Measurements from ENCODE around the gene ADAM8.

Gene ADAM8

GRCh38 chr10:133281084-133281483, 4.4 kb upstream of the ADAM8 start:
- DNase-seq: no peak

DNA sequence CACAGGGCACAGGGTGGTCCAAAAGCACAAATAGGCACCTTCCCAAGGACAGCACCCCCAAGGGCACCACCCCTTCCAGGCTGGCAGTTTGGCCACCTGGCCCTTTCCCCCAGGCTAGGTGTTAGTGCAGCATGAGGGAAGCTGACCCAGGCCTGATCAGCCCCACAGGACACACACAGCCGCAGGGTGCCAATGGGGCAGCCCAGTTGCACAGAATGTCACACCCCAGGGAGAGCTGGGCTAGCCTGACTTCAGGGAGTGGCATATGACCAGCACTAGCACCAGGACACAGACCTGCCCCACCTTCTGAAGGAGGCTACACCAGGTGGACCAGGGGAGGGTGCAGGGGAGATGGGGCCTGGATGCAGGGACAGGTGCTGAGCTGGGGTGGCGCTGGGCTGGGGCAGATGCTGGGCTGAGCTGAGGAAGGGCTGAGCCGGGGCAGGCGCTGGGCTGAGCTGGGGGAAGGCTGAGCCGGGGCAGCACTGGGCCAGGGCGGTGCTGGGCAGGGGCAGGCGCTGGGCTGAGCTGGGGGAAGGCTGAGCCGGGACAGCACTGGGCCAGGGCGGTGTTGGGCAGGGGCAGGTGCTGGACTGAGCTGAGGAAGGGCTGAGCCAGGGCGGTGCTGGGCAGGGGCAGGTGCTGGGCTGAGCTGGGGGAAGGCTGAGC, 3.9 kb upstream of the ADAM8 start:
- no peak for DNase-seq

- DNase-seq: no peak
These were observed 2.9 kb upstream of the ADAM8 start for GRCh38 chr10:133279326-133280226.

DNA sequence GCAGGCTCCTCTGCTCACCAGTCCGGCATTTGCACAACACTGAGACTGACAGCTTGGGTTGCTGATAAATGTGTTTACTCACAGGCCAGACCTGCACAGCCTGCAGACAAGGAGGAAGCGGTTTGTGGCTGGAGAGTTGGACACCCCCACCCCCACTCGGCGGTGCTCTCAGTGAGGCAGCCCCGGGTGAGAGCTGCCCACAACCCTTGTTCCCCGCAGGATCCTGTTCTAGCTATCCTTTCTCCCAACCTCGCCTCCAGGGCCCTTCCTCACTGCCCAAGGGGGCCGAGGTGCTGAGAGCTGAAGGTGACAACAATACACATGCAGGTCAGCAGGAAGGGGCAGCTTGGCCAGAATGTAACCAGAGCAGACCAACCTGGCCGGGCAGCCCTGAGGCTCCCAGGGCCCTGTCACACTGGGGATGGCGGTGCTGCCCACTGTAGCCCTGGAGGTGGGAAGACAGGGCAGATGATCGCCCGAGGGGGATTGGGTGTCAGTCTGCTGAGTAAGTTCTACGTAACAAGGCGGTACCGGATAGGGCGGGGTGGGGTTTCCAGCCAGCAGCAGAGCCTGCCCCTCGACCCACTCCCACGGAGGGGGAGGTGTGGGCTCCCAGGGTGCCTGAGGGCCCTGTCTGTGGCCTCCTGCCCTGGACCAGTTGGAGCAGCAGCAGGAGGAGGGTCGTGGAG, 2.1 kb upstream of the ADAM8 start:
- DNase-seq: no peak

- DNase-seq: no peak
These were observed 1.4 kb upstream of the ADAM8 start for GRCh38 chr10:133277993-133278576.

GRCh38 chr10:133277277-133277992, 767 bp upstream of the ADAM8 start:
- DNase-seq: no peak

DNA sequence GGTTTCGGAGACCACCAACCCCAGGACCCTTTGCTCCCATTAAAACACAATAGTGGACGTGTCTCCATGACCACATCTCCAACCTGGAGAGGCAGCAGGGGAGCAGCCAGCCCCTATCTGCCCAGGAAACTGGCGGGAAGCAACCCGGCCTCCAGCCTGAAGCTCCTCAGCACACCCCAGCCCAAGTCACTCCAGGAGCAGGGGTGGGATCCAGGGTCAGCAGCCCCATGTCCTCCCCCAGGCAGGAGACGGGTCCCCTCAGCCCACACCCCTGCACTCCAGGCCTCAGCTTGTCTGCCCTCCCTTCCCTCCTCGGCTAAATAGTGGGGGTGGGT, 601 bp downstream of the ADAM8 start:
- no peak for DNase-seq

- no peak for DNase-seq
These were observed 980 bp downstream of the ADAM8 start for GRCh38 chr10:133275684-133276092.

- DNase-seq: no peak
These were observed 1.7 kb downstream of the ADAM8 start for GRCh38 chr10:133274751-133275683.

GRCh38 chr10:133273534-133274143, 3.0 kb downstream of the ADAM8 start:
- DNase-seq: no peak

DNA sequence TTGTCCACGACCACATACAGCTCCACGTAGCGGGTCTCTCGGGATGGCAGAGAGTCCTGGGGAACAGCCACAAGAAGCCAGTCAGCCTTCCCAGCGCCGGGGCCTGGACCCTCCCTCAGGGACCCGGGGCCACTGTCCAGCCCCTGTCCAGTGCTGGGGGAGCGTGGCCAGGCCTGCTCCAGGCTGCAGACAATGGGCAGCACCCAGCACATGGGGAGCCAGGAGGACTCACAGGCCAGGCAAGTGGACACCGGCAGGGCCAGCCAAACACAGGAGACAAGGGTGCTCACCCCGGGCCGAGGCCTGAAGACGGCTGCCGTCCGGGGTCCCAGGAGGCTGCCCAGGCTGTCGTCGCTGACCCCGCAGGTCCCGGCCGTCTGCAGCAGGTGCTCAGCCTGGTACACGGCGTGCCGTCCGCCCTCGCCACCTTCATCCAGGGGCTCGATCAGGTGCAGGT, 3.7 kb downstream of the ADAM8 start:
- no peak for DNase-seq

DNA sequence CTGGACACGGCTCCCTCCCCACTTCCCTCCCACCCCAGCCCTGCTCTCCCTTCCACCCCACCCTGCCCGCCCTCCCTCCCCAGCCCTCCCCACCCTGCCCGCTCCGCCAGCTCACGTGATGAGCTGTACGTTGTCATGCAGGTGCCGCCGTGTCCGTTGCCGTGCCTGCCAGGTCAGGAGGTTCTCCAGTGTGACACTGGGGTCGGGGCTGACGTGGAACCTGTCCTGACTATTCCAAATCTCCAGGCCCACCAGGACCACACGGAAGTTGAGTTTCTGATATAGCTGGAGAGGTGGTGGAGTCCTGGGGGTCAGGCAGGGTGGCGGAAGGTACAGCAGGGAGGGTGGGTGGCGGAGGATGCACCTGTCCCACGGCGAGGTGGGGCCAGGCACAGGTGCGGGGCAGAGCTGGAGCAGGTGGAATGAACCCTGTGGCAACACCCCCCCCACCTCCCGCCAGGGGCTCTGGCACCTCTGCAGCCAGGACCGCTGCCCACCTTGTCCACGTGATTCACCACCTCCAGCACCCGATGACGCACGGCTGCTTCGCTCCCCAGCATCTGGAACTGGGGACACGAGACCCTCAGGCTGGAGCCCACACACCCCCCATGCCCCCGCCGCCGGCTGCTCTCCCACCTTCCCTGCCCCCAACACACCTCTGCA, 4.2 kb downstream of the ADAM8 start:
- DNase-seq: no peak

GRCh38 chr10:133271521-133272300, 5.0 kb downstream of the ADAM8 start:
- no peak for DNase-seq

DNA sequence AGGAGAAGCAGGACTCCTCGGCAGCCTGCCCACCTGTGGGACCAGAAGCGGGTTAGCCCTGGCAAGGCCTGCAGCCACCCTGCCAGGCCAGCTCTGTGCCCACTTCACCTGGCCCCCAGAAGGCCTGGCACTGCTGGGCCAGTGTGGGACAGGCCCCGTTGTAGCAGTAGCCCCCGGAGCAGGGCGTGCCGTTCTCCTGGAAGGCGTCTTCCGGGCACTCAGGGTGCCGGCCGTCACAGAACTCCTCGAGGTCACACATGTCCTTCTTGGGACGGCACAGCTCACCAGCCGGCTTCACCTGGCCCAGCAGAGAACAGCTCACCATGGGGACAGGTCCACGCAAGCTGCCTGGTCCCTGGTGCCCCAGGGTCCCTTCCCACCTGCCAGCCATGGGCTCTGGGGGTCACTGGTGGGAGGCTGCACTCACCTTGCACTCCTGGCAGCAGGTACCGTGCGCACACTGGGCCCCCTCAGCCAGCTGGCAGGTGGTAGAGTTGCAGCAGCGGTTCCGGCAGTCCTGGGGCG, 5.8 kb downstream of the ADAM8 start:
- no peak for DNase-seq

GRCh38 chr10:133270204-133270603, 6.5 kb downstream of the ADAM8 start:
- no peak for DNase-seq

GRCh38 chr10:133269367-133269766, 7.3 kb downstream of the ADAM8 start:
- DNase-seq: no peak

DNA sequence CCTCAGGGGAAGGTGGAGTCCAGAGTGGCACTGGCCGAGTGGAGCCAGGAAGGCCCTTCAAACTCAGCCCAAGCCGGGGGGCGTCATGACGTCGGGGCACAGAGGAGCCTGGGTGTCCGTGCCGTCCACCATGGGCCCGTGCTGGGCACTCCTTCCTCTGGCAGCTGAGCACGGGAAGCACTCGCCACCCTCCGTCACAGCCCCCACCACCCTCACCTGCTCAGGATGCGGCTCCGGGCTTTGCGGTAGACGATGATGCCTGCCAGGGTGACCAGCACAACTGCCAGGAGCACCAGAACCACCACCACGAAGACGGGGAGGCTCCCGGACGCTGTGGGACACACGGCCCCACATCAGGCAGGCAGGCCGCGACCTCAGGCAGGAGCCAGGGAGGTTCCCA, 8.1 kb downstream of the ADAM8 start:
- no peak for DNase-seq

DNA sequence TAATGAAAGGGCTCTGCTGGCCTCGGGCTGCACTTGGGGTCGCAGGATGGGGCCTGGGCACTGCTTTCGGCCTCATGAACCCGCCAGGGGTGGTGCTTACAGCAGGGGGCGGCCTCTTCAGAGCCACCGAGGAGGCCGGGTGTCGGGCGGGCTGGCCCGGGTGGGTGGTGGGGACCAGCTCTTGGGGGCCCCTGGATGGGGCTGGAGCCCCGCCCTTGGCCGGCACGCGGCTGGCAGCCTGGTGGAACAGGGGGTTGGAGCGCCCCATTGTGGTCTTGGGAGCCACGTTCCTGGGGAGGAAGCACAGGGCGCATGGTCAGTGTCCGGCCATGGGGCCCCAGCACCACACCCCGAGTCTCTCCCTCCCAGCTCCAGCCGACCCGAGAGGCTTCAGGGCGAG, 8.8 kb downstream of the ADAM8 start:
- DNase-seq: no peak

GRCh38 chr10:133267293-133267692, 9.4 kb downstream of the ADAM8 start:
- no peak for DNase-seq

Measured in cortex of kidney (tissue), 1 donor.